Thyroid gland (tissue), 4 donors: Measurements from ENCODE around the gene PLEKHF1. TPM values are rescaled to one million over a fixed set of nuclear protein-coding genes. Genes with fewer than 3 reads are reported as not detected.

ENCODE experiments used
- DNase-seq, 2 donors: peaks; one replicate each; pipeline ENCODE4 v3.0.0-alpha.2; 2019
- H3K27ac ChIP-seq, 3 donors: fragments of 200-600 bp; sonication (generic); 1 replicate in 2 of 3; 2 replicates in 1 of 3; pipeline ENCODE4 v1.5.1; 2016 to 2019; ENCODE audit warnings: mild to moderate bottlenecking in 1 of 3, moderate library complexity in 1 of 3
- H3K27me3 ChIP-seq: fragments of 200-600 bp; sonication (generic); one replicate; pipeline ENCODE4 v1.5.1; 2019
- H3K36me3 ChIP-seq, 2 donors: fragments of 200-600 bp; sonication (generic); one replicate each; pipeline ENCODE4 v1.5.1; 2016 to 2019
- H3K4me1 ChIP-seq, 2 donors: fragments of 200-600 bp; sonication (generic); one replicate each; pipeline ENCODE4 v1.5.1; 2017 to 2019
- H3K4me3 ChIP-seq, 3 donors: fragments of 200-600 bp; sonication (generic); replicated peaks in 1 of 3; 1 replicate in 2 of 3; 2 replicates in 1 of 3; pipeline ENCODE4 v1.5.1; 2016; ENCODE audit warnings: mild to moderate bottlenecking in 1 of 3
- H3K9me3 ChIP-seq: fragments of 200-600 bp; sonication (generic); one replicate; pipeline ENCODE4 v1.5.1; 2017
- POLR2A ChIP-seq, 2 donors: fragments of 450-650 bp; IDR thresholded peaks; one replicate each; pipeline ENCODE4 v1.6.1; 2017; ENCODE audit warnings: antibody characterized with exemption in 2 of 2, mild to moderate bottlenecking in 2 of 2, moderate library complexity in 1 of 2
- WGBS, 2 donors: methylation state at CpG; one replicate each; pipeline ENCODE4 v1.1.5; 2017; 5-methylcytosine and 5-hydroxymethylcytosine counted together
- intact Hi-C: fragments of 100-400 bp; cut with DNase I; formaldehyde crosslinking; loops from one replicate; pipeline ENCODE4 v1.15.1; 2023
- total RNA-seq, 4 donors: library from RNA; depleted of rRNA; stranded (reverse); fragments of >200 nt; gene quantifications; one replicate each; pipeline ENCODE4 v1.2.3, GENCODE V29; 2016
- TF ChIP-seq, protein P1 (sequence below), 6 experiments: fragments of 200-600 bp in 3 of 6; fragments of 450-650 bp in 3 of 6; sonication (generic) in 3 of 6; IDR thresholded peaks; one replicate each; pipeline ENCODE4 v1.5.1; 2016 to 2019; ENCODE audit warnings: antibody characterized with exemption in 6 of 6, mild to moderate bottlenecking in 2 of 6, inconsistent platforms in 1 of 6, moderate library complexity in 1 of 6

The PLEKHF1 gene
- total RNA-seq, 4 donors from 2014 or later, result 12.1 to 20.3 (median 16.5) TPM

- peaks cover 5 to 7% of the 10 kb centered on the region in 2 donors for H3K4me1 ChIP-seq
- DNase-seq, result no peak
- intact Hi-C loops, result no loop called here
- H3K27ac ChIP-seq, result no peak overlapping the region
- H3K4me3 ChIP-seq, result no peak overlapping the region
- no peaks in the 10 kb centered on the region for H3K36me3 ChIP-seq
- H3K9me3 ChIP-seq, result no peaks in the 10 kb centered on the region
- 49 to 59% methylated on average over 6 to 7 of the region's 7 CpGs for WGBS, 2 donors
- no peak for TF ChIP-seq POLR2A (IDR thresholded peaks at IDR 0.05)
- TF ChIP-seq, protein P1, sequence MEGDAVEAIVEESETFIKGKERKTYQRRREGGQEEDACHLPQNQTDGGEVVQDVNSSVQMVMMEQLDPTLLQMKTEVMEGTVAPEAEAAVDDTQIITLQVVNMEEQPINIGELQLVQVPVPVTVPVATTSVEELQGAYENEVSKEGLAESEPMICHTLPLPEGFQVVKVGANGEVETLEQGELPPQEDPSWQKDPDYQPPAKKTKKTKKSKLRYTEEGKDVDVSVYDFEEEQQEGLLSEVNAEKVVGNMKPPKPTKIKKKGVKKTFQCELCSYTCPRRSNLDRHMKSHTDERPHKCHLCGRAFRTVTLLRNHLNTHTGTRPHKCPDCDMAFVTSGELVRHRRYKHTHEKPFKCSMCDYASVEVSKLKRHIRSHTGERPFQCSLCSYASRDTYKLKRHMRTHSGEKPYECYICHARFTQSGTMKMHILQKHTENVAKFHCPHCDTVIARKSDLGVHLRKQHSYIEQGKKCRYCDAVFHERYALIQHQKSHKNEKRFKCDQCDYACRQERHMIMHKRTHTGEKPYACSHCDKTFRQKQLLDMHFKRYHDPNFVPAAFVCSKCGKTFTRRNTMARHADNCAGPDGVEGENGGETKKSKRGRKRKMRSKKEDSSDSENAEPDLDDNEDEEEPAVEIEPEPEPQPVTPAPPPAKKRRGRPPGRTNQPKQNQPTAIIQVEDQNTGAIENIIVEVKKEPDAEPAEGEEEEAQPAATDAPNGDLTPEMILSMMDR (IDR thresholded peaks at IDR 0.05), result no peak
- no peaks in the 10 kb centered on the region for H3K27me3 ChIP-seq
Observed at GRCh38 chr19:29650772-29651387, 14.4 kb upstream of the PLEKHF1 start.

DNA sequence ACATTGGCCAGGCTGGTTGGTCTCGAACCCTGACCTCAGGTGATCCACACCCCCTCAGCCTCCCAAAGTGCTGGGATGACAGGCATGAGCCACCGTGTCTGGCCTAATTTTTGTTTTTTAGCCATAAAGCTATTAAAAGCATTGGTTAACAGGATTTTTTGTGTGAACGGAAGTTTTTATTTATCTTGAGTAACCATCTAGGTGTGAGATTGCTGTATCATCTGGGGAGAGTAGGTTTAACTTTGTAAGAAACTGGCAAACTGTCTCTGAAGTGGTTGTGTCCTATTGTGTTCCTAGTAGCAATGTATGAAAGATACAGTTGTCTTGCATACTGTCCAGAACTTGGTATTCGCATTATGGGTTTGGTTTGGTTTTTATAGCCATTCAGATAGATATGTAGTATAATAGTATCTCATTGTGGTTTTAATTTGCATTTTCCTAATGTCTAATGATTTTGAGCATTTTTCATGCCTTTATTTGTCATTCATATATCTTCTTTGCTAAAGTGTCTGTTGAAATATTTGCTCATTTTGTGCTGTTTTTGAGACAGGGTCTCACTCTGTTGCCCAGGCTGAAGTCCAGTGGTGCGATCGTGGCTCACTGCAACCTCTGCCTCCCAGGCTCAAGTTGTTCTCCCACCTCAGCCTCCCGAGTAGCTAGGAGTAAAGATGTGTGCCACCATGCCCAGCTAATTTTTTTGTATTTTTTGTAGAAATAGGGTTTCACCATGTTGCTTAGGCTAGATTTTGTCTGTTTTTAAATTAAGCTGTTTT, 13.5 kb upstream of the PLEKHF1 start:
- no peak for TF ChIP-seq POLR2A (IDR thresholded peaks at IDR 0.05)
- TF ChIP-seq, protein P1 (IDR thresholded peaks at IDR 0.05), result no peak
- Histone ChIP-seq H3K36me3 (no peaks in the 10 kb centered on the region), H3K27ac (no peak overlapping the region), H3K9me3 (no peaks in the 10 kb centered on the region), H3K4me3 (no peak overlapping the region), H3K27me3 (no peaks in the 10 kb centered on the region), H3K4me1 (no peaks in the 10 kb centered on the region)
- 90 to 91% methylated on average over 7 of the region's 7 CpGs for WGBS, 2 donors
- intact Hi-C loops, result no loop called here
- DNase-seq, result no peak

GRCh38 chr19:29653398-29653797, 11.9 kb upstream of the PLEKHF1 start:
- no peak for DNase-seq
- intact Hi-C loops, result no loop called here
- TF ChIP-seq POLR2A (IDR thresholded peaks at IDR 0.05), result no peak
- TF ChIP-seq, protein P1 (IDR thresholded peaks at IDR 0.05), result no peak

GRCh38 chr19:29655648-29656335, 9.5 kb upstream of the PLEKHF1 start:
- WGBS, 2 donors, result 67 to 83% methylated on average over 4 of the region's 4 CpGs

More at GRCh38 chr19:29653398-29653797, 11.9 kb upstream of the PLEKHF1 start:
- H3K36me3 ChIP-seq, result no peaks in the 10 kb centered on the region
- 87 to 92% methylated on average over 5 of the region's 5 CpGs for WGBS, 2 donors
- H3K4me1 ChIP-seq, result no peaks in the 10 kb centered on the region
- no peaks in the 10 kb centered on the region for H3K9me3 ChIP-seq
- H3K4me3 ChIP-seq, result no peak overlapping the region
- no peaks in the 10 kb centered on the region for H3K27me3 ChIP-seq
- no peak overlapping the region for H3K27ac ChIP-seq

More at GRCh38 chr19:29655648-29656335, 9.5 kb upstream of the PLEKHF1 start:
- Histone ChIP-seq H3K9me3 (no peaks in the 10 kb centered on the region), H3K27me3 (no peaks in the 10 kb centered on the region), H3K36me3 (no peaks in the 10 kb centered on the region), H3K4me1 (no peaks in the 10 kb centered on the region), H3K4me3 (no peak overlapping the region), H3K27ac (no peak overlapping the region)
- TF ChIP-seq, protein P1 (IDR thresholded peaks at IDR 0.05), result no peak
- no peak for TF ChIP-seq POLR2A (IDR thresholded peaks at IDR 0.05)
- intact Hi-C loops, result loop anchor here (5.0 kb wide), 1 partner anchor 38 kb away; no protein-coding TSS in a partner anchor
- no peak for DNase-seq
